ENCODE measurements around the gene PAK5.

Gene PAK5

GRCh38 chr20:9829835-9830234 lies 9.0 kb downstream of the PAK5 start:
- no peak for DNase-seq (ENCODE audit: low read depth)
- TF ChIP-seq CTCF (conservative IDR thresholded peaks at IDR 0.05; ENCODE audit: low read length) = no peak
- H3K4me3 ChIP-seq (ENCODE audit: low read length) = no peak overlapping the region

- H3K4me3 ChIP-seq (ENCODE audit: low read length) = no peak overlapping the region
- no peak for DNase-seq (ENCODE audit: low read depth)
- no peak for TF ChIP-seq CTCF (conservative IDR thresholded peaks at IDR 0.05; ENCODE audit: low read length)
Observed at GRCh38 chr20:9817654-9818053, 21.2 kb downstream of the PAK5 start.

- no peak overlapping the region for H3K4me3 ChIP-seq (ENCODE audit: low read length)
- DNase-seq (ENCODE audit: low read depth) = no peak
- TF ChIP-seq CTCF (conservative IDR thresholded peaks at IDR 0.05; ENCODE audit: low read length) = no peak
Observed at GRCh38 chr20:9815632-9816031, 23.2 kb downstream of the PAK5 start.

GRCh38 chr20:9810738-9811137 lies 28.1 kb downstream of the PAK5 start:
- H3K4me3 ChIP-seq (ENCODE audit: low read length) = no peak overlapping the region
- no peak for DNase-seq (ENCODE audit: low read depth)
- TF ChIP-seq CTCF (conservative IDR thresholded peaks at IDR 0.05; ENCODE audit: low read length) = no peak

GRCh38 chr20:9809271-9809670 lies 29.6 kb downstream of the PAK5 start:
- no peak for DNase-seq (ENCODE audit: low read depth)
- TF ChIP-seq CTCF (conservative IDR thresholded peaks at IDR 0.05; ENCODE audit: low read length) = no peak
- H3K4me3 ChIP-seq (ENCODE audit: low read length) = no peak overlapping the region

- no peak for TF ChIP-seq CTCF (conservative IDR thresholded peaks at IDR 0.05; ENCODE audit: low read length)
- no peak overlapping the region for H3K4me3 ChIP-seq (ENCODE audit: low read length)
Observed at GRCh38 chr20:9808166-9808565, 30.7 kb downstream of the PAK5 start.

GRCh38 chr20:9807136-9807535 lies 31.7 kb downstream of the PAK5 start:
- no peak for TF ChIP-seq CTCF (conservative IDR thresholded peaks at IDR 0.05; ENCODE audit: low read length)
- no peak overlapping the region for H3K4me3 ChIP-seq (ENCODE audit: low read length)
- DNase-seq (ENCODE audit: low read depth) = no peak

More at GRCh38 chr20:9808166-9808565, 30.7 kb downstream of the PAK5 start:
- DNase-seq (ENCODE audit: low read depth) = no peak
